Breast epithelium (tissue), 3 donors: Measurements from ENCODE around the gene KCNIP3.

Experiments
- POLR2A ChIP-seq: fragments of 450-650 bp; IDR thresholded peaks from one replicate; pipeline ENCODE4 v1.6.1; 2016; ENCODE audit warnings: antibody characterized with exemption, mild to moderate bottlenecking, moderate library complexity
- TF ChIP-seq, protein P1 (sequence below), 3 donors: fragments of 450-650 bp; IDR thresholded peaks; one replicate each; pipeline ENCODE4 v1.5.1; 2016 to 2017; ENCODE audit warnings: antibody characterized with exemption in 3 of 3, mild to moderate bottlenecking in 3 of 3, moderate library complexity in 3 of 3

DNA sequence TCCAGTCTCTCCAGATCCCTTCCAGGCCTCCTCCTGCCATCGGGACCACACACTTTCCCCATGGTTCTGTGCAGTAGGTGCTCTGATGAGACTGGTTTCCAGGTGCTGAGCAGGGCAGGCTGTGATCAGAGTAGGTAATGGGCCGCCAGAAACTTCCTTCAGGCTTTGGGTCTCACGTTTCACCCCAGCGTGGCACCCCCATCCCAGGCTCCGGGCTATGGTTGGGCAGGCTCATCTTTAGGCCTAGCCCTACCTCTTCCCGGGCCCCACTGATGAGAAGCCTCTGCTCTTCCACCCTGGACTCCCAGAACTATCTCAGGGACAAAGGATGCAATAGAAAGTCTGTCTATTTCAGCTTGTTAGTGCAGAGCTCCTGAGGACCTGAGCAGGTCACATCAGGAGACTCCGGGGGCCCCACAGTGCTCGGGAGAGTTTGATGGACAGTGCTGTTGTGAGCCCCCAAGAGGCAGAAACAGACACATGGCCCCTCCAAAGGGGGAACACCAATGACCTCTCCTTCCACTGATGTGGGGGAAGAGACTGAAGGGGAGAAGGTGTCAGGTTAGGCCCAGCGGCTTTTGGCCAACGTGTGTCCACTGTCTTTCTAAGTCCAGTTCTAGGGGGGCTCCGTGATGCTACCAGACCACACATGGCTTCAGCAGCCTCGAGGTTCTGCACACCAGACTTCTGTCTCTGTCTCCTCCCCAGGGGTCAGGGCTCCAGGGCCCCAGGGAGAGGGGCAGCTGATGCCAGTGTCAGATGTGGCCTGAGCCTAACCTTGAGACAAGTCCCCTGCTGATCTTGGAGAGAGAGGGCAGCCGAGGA is 28.7 kb upstream of the KCNIP3 start:
- no peak for TF ChIP-seq POLR2A
- TF ChIP-seq, protein P1, sequence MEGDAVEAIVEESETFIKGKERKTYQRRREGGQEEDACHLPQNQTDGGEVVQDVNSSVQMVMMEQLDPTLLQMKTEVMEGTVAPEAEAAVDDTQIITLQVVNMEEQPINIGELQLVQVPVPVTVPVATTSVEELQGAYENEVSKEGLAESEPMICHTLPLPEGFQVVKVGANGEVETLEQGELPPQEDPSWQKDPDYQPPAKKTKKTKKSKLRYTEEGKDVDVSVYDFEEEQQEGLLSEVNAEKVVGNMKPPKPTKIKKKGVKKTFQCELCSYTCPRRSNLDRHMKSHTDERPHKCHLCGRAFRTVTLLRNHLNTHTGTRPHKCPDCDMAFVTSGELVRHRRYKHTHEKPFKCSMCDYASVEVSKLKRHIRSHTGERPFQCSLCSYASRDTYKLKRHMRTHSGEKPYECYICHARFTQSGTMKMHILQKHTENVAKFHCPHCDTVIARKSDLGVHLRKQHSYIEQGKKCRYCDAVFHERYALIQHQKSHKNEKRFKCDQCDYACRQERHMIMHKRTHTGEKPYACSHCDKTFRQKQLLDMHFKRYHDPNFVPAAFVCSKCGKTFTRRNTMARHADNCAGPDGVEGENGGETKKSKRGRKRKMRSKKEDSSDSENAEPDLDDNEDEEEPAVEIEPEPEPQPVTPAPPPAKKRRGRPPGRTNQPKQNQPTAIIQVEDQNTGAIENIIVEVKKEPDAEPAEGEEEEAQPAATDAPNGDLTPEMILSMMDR (IDR thresholded peaks at IDR 0.05): no peak
